ENCODE data around the gene NCKAP5.

NCKAP5 gene

GRCh38 chr2:133418671-133419070 is 149.6 kb downstream of the NCKAP5 start:
- no peak for DNase-seq

- no peak for DNase-seq
Measured at GRCh38 chr2:133418021-133418420, 150.2 kb downstream of the NCKAP5 start.

GRCh38 chr2:133417415-133417814 is 150.8 kb downstream of the NCKAP5 start:
- no peak for DNase-seq

- DNase-seq = no peak
Measured at GRCh38 chr2:133416736-133417135, 151.5 kb downstream of the NCKAP5 start.

GRCh38 chr2:133416146-133416545 is 152.1 kb downstream of the NCKAP5 start:
- no peak for DNase-seq

GRCh38 chr2:133415210-133415876 is 152.9 kb downstream of the NCKAP5 start:
- DNase-seq = no peak

GRCh38 chr2:133414486-133415209 is 153.6 kb downstream of the NCKAP5 start:
- DNase-seq = no peak

- DNase-seq = no peak
Measured at GRCh38 chr2:133413863-133414262, 154.4 kb downstream of the NCKAP5 start.

GRCh38 chr2:133412694-133413093 is 155.6 kb downstream of the NCKAP5 start:
- DNase-seq = no peak

- DNase-seq = no peak
Measured at GRCh38 chr2:133411857-133412256, 156.4 kb downstream of the NCKAP5 start.

GRCh38 chr2:133411101-133411500 is 157.2 kb downstream of the NCKAP5 start:
- no peak for DNase-seq

GRCh38 chr2:133409581-133410285 is 158.5 kb downstream of the NCKAP5 start:
- DNase-seq = no peak

GRCh38 chr2:133408671-133409070 is 159.6 kb downstream of the NCKAP5 start:
- no peak for DNase-seq

- DNase-seq = no peak
Measured at GRCh38 chr2:133407341-133407740, 160.9 kb downstream of the NCKAP5 start.

- no peak for DNase-seq
Measured at GRCh38 chr2:133405252-133405651, 163.0 kb downstream of the NCKAP5 start.

- DNase-seq = no peak
Measured at GRCh38 chr2:133400411-133400810, 167.9 kb downstream of the NCKAP5 start.

- no peak for DNase-seq
Measured at GRCh38 chr2:133393895-133394294, 174.4 kb downstream of the NCKAP5 start.

GRCh38 chr2:133390156-133390555 is 178.1 kb downstream of the NCKAP5 start:
- no peak for DNase-seq

- no peak for DNase-seq
Measured at GRCh38 chr2:133389569-133389968, 178.7 kb downstream of the NCKAP5 start.

GRCh38 chr2:133382566-133382965 is 185.7 kb downstream of the NCKAP5 start:
- DNase-seq = no peak

GRCh38 chr2:133380991-133381390 is 187.3 kb downstream of the NCKAP5 start:
- no peak for DNase-seq

- DNase-seq = no peak
Measured at GRCh38 chr2:133378928-133379549, 189.2 kb downstream of the NCKAP5 start.

- DNase-seq = no peak
Measured at GRCh38 chr2:133378386-133378785, 189.9 kb downstream of the NCKAP5 start.

- DNase-seq = no peak
Measured at GRCh38 chr2:133377599-133377998, 190.7 kb downstream of the NCKAP5 start.
